AG20443 (cell line): Measurements from ENCODE around the gene UAP1L1.
"Not testable (repeated sequence)": the region's sequence is repeated elsewhere in the genome, so short reads cannot be mapped to it uniquely, and the experiment has no call there.

Source experiments
- DNase-seq: peaks from one replicate; pipeline ENCODE4 v3.0.0; 2012; ENCODE audit warnings: low spot score, mixed read lengths

The UAP1L1 gene

DNA sequence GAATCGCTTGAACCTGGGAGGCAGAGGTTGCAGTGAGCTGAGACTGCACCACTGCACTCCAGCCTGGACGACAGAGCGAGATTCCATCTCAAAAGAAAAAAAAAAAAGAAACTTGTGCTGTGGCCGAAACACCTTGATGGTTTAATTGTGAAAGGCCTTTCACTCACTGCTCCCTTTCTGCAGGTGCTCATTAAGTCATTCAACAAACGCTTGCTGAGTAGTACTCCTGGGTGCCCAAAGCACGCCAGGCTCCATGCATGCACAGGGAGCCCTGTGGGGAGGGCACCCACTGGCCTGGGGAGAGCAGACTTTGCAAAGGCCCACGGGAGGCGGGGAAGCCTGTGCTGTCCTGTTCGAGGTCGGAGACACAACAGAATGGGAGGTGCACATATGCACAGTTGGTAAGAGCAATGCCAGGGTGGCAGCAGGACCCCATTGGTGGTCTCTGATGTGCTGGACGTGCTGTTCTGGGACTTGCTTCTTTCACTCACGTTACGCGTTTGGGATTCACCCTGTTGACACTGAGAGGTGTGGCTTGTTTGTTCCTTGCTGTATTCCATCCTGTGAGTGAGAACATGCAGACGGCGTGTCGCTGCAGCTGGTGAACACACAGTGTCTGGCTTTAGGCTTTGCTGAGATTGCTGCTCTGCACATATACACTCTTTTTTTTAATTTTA, 20.4 kb upstream of the UAP1L1 start:
- DNase-seq, result no peak

DNA sequence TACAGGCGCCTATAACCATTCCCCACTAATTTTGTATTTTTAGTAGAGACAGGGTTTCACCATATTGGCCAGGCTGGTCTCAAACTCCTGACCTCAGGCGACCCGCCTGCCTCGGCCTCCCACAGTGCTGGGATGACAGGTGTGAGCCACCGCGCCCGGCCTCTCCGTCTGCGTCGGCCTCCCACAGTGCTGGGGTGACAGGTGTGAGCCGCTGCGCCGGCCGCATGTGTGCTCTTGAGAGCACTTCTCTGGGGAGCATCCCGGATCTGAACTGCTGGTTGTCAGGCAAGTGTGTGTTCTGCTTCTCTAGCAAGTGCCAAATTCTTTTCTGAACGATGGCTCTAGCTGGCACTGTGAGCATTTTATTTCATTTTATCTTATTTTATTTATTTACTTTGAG, 19.8 kb upstream of the UAP1L1 start:
- DNase-seq, result no peak

DNA sequence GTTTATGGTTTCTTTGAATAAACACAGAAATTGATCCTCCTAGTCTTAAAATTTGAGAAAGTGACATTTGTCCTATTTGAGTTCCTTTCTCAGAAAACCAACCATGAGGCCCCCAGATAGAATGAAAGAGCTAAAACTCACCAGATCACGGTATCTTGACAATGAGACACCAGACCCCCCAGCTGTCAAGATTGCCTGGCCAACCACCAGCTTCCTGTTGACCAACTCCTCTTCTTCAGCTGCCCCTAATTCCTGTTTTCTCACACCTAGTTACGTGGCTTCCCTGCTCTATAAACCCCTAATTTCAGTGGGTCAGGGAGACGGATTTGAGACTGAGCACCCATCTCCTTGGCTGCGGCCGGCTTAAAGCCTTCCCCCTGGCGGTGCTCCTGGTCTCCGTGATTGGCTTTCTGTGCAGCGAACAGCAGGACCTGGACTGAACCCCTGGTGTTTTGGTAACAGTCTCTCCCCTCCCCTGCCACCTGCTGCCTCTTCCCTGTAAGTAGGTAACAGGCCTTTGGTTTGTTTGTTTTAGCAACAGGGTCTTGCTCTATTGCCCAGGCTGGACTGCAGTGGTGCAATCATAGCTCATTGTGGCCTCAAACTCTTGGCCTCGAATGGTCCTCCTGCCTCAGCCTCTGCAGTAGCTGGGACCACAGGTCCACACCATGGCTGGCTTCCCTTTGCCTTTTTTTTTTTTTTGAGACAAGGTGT, 18.6 kb upstream of the UAP1L1 start:
- no peak for DNase-seq

DNA sequence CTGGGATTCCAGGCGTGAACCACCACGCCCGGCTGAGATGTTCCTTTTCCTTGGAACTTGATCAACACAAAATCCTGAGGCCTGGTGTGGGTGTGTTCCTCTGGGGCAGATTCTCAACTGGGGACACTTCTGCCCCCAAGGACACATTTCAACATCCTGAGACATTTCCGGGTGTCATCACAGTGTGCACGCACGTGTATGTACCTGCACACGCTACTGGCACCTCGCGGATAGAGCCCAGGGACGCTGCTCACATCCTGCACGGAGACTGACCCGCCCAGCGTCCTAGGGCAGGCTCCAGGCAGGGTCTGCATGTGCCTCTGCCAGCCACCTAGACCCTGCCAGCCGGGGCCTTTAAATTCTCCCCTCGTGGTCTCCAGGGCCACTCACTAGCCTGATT, 14.9 kb upstream of the UAP1L1 start:
- DNase-seq, result no peak

DNA sequence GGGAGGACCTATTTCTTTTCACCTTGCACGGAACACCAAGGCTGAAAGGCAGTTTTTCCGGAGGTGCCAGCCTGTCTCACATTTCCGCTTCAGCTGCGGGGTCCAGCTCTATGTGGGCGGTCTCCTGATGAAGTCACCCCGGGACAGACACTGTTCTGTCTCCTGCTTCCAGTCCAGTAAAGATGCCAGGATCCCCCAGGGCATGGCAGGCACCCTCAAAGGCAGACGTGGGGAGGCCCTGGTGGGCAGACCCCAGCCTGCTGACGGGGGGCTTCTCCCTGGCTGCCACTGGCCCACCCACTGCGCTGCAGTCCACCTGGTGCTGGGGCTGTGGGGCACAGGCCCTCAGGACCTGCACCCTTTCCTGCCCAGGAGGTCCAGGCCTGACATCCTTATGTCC, 14.5 kb upstream of the UAP1L1 start:
- DNase-seq, result not testable (repeated sequence)

DNA sequence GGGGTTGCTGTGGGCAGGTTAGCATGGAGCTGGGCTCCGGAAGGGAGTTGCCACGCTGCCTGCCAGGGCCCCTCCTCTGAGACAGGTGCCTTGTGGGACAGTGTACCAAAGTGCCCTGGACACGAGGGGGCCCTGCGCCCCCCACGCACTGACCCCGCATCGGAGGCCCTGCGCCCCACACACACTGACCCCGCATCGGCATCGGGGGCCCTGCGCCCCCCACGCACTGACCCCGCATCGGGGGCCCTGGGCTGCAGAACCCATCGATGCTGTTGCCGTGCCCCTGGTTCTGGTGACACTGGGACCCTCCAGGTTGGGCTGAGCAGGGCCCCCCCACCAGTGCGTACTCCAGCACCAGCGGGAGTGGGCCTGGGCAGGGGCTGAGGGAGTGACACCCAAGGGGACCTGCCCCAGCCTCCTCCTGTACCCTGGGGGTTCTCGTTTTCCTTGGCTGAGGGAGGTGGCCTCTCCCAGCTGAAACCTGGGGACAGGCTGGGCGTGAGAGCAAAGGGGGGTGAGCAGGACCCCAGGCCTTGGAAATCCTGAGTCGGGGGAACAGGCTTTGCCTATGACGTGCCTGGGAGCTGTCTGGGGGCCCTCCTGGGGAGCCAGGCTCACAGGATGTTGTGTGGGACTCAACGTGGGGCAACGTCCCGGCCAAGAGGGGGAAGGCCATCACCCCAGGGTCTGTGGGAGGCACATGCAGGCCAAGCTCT, 13.8 kb upstream of the UAP1L1 start:
- no peak for DNase-seq

DNA sequence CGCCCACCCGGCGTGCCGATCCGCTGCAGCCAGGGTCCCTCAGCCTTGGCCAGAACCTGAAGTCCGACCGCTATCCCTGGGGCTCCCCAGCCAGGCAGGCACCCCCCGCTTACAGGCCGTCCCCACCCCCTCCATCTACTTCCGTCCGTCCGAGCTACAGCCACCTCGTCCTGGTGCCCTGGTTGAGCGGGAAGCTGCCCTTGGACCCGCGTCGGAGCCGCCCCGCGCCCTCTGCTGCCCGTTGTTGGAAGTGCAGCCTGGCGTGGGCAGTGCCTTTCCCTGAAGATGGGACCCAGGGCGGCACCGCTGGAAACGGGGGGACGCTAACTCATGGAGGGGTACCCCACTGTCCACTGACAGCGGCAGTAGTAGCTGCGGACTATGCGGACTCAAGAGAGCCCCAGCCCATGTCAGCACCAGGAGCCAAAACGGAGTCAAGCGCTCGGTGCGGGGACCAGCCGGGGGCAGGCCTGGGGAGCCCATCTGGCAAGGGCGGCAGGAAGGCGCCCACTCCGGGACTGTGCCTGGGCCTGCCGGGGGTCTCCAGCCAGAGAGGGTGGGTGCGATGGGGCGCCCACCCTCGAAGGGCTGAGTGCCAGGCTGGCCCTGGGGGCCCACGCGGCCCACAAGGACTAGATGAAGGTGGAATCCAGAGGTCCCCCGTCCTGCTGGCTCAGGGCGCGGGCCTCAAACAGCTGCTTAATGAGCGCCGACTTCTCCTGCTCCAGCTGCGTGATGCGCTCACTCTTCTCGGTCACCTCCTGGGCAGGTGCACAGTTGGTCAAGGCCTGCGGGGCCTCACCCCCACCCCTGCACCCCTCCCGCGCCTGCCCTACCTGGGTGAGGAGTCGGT, 13.1 kb upstream of the UAP1L1 start:
- DNase-seq, result peak; percentile 79

DNA sequence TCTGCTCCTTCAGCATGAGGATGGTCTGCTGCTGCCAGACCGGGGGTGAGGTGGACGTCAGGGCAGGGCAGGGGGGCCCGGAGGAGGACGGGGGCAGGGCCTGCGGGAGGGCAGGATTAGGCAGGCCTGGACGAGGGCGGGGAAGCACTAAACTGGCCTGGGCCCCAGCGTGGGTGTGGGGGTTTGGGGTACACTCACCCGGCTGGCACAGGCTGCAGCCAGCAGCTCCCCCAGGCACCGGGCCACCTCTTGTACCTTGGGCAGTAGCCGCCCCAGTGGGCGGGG, 12.5 kb upstream of the UAP1L1 start:
- DNase-seq, result no peak

DNA sequence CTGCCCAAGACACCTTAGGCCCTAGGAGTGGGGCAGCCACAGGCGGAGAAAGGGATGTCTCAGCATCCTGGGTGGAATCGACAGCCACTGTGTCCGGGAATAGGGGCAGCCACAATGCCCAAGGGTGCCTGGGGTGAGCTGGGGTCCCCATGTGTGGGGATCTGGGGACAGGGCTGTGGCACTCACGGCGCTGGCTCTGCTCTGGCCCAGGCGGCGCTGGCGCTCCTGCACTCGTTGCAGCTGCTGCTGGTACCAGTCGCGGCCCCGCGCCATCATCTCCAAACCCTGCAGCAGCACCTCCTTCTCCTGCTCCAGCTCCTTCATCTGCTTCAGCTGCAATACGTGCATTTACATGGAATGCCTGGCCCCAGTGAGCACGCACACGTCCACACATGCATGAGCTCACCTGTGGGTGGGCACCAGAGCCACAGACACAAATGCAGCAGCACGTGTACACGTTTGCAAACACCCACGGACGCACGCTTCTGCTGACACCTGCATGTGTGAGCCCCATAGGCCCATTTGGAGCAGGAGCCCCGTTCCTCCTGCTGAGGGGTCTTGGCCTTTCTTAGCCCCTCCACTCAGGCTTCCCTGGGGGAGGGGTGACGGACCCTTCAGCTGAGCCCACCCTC, 11.9 kb upstream of the UAP1L1 start:
- DNase-seq, result no peak

DNA sequence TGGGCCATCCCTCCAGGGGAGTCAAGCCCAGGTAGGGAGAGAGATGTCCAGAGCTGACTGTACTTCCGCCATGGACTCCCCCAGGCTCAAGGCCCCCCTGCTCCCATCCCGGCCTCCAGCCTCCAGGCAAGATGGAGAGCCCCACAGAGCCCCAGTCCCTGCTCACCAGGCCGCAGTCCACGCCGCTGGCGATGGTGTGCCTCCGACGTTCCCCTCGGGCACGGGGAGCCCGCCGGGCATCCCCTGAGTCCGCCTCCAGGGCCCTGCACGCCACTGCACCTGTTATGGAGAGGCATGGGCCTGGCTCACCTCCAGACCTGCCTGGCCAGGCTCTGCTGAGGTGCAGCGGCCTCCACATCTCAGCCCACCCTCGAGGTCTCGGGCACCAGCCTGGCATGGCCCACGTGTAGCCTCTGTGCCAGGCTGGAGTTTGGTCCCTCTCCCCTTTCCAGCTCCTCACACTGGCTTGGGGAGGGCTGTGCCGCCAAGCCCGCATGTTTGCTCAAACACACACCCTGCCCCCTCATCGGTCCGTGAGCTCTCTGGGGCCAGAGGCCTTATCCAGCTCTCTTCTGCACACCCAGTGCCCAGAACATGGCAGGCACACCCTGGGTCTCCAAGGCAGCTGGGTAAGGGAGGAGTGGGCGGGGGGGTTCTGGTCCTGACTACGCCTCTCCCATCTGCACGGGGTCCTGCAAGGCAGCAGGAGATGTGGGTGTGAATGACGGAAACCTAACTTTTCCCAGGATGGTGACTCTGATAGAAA, 11.0 kb upstream of the UAP1L1 start:
- DNase-seq, result no peak

DNA sequence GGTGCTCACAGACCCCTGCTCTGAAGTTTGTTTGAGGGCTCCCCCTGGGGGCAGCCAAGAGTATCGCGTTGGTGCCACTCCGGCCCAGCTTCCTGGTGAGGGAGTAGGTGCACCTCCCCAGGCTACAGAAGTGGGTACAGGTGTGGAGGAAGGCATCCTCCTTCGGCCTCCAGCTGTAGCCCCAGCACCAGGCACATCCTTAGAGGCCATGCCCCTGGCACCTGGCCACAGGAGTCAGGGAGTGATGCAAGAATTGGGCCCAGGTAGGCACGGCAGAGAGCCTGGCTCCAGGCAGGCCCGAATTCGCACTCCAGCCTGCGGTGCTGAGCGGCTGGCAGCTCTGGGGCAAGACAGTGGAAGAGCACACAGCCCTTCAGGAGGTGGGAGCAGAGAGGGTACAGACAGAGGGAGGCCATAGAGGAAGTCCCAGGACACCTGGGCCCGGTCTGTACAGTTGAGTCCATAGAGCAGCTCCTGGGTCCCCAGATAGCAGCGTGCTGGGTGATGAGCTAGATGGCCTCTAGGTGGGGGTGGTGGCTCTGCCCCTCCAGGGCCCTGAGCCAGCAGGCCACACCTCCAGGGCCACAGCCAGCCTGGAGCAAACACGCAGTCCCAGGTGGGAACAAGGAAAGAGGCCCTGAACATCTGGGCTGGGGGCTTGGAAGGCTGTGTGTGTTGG, 9.3 kb upstream of the UAP1L1 start:
- peak; percentile 85 for DNase-seq

DNA sequence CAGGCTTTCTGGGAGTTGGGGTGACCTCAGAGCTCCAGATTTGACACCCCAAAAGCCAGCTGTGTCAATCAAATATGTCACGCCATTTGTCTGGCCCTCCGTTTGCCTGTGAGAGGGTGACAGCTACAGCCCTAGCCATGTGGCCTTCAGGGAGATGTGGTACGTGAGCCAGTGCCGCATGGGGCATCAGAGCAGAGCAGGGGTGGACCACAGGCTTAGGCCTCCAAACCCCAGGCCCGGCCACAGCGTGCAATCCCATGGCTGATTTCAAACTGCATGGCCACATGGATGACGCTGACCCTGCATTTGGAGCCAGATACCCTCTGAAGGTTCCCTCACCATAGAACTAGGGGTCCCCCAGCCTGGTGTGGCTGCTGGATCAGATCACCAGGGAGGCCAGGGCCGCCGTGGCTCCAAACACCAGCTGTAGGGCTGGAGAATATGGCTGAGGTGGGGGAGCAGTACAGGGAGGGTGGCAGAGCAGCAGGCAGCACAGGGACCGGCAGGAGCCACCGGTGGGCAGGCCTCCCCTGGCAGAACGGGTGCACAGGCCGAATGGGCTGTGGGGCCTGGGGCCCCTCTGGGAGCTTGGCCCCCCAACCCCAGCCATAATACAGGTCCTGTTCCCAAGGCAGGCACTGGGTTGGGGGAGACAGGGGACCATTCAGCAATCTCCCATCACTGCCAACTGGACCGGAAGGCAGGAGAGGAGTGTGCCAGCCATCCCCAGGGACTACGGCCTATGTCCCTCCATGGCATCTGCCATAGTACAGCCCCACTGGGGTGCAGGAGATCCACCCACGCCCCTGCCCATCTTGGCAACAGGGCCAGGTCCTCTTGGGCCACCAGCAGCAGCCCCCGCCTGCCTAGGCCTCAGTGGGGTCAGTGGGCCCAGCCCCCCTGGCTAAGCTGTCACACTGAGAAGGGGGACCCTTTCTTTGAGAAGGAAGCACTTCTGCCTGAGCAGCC, 8.5 kb upstream of the UAP1L1 start:
- no peak for DNase-seq

DNA sequence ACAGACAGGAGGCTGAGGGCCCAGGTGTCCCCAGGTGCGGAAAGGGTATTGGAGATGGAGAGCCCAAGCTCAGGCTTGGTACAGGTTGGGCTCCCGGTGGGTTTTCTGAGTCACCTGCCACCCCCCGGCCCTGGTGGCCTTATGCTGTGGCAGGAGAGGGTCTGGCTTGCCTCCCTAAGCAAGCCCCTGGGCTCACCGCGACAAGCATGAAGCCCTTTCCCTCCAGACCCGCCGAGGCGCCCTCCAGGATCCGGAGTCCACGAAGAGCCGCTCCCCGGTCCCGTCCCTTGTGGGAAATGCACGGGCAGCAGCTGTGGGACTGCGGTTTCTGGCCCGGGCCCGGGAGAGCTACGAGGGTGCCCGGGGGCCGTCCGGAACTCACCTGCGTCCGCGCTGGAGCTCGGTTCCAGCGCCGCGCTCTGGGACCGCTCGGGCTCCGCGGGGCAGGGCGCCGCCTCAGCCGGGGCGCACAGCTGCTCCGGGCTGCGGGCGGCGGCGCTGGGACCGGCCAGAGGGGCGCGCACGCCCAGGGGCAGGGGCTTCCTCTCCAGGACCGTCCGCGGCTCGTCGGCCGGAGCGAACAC, 7.7 kb upstream of the UAP1L1 start:
- DNase-seq, result no peak

DNA sequence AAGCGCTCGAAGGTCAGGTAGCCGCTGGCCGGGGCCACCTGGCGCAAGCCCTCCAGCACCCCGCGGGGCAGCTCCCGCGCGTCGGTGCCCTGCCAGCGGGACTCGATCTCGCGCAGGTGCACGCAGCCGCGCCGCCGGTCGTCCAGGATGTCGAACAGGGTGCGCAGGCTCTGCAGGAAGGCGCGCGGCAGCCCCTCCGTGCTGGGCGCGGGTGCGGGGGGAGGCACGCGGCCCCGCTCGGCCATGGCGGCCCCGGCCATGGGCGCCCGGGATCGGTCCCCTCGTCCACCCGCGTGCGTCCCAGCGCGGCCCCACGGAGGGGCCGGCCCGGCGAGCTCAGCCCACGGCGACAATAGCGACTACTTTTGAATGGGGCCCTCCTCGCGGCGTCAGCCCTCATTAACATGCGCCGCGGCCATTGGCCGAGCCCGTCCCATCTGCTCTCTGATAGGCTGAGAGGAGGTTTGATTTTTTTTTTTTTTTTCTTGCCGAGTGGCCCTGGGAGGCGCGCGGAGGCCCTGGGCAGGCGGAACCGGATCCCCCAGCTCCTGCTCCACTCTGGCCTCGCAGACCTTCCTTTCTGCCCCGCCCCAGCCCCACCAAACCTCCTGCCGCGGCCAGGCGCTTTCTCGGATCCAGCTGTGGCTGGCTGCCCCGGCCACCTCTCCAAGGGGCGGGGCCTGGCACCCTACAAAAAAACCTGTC, 7.0 kb upstream of the UAP1L1 start, which contains the start of gene SAPCD2:
SAPCD2 (minus strand) TSS at position 357 of the 705 bp plus-strand sequence; CDS start at position 260, 97 bp downstream.
- peak; percentile 93 for DNase-seq

DNA sequence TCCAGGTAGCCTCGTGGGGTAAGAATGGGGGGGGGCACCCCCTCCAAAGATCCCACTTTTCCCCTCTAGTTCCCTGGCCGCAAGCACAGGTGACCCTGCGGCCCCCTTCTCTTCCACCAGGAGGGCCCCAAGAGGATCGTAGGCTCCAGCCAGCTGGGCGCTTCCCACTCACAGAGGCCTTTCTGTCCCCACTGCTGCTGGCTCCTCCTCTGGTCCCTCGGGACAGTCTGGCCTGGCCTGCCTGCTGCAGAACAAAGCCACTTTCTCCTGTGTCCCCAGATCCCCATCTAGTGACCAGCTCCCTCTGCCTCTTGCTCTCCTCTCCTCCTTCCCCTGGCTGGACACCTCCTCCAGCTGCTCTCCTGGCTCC, 6.4 kb upstream of the UAP1L1 start:
- DNase-seq, result no peak

DNA sequence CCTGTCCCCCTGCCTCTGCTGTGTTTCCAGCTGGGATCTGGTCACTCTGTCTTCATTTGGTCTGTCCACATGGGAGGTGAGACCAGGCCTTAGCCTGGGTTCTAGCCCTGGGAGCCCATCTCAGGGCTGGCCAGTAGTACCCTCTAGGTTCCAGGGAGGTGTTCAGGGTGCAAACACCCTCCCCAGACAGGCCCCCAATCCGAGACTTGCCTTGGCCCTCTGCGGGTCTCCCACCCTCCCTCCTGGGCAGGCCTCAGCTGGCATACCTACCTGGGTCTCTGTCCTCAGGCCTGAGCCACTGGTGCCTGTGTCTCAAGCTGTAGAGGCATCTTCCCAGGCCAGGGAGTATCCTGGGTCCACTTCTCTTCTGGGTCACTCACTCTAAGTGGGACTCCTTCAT, 6.0 kb upstream of the UAP1L1 start:
- no peak for DNase-seq

DNA sequence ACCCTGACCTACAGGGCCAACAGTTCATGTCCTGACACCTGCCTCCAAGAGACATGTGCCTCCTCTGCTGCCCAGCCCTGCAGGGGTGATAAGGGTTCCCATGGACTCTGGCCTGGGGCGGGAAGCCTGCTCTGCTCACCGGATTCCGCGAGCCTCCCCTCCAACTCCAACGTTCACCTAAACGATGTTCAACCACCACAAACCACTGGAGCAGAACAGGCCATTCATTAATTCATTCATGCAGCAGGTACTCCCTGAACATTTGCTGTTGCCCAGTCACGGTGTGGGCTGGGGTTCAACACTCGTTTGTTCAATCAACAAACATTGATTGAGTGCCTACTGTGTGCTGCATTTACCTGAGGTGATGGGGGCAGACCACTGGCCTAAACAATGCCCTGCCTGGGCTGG, 3.3 kb upstream of the UAP1L1 start:
- no peak for DNase-seq

DNA sequence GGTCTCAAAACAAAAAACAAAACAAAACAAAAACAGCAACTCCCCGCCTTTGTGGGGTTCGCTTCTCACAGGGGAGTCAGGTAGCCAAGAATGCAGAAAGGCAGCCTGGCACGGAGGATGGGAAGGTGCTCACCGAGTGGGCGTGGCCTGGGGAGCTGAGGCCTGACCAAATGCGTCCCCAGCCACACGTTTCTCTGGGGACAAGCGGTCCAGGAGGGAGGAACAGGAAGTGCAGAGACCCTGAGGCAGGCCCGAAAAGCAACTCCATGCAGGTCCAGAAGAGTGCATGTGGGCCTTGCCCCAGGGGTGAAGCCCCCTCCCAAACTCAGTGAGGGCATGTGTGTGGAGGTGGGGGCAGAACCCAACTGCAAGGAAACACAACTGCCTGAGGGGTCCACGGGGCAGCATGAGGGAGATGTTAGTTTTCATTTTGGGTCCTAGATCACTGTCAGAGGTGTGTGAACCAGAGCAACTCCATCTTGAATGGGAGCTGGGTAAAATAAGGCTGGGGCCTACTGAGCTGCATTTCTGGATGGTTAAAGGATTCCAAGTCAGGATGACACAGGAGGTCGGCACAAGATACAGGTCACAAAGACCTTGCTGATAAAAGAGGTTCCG, 2.6 kb upstream of the UAP1L1 start:
- no peak for DNase-seq
